ENCODE results near the gene BAIAP2L2. TPM values are rescaled to one million over a fixed set of nuclear protein-coding genes. Genes with fewer than 3 reads are reported as not detected.

Gene BAIAP2L2
- total RNA-seq, 2 donors from 2014 or later, result 59.1 to 76.6 TPM

- Histone ChIP-seq H3K27me3 (no peaks in the 10 kb centered on the region), H3K4me3 (no peak overlapping the region), H3K9ac (ENCODE audit: low read depth in 2 of 2, low read length in 2 of 2) (no peak overlapping the region), H3K27ac (no peak overlapping the region), H3K4me1 (no peaks in the 10 kb centered on the region), H3K9me3 (no peaks in the 10 kb centered on the region), H3K36me3 (no peaks in the 10 kb centered on the region)
- intact Hi-C loops (cut with DNase I), result loop anchor here (5.0 kb wide), 3 partner anchors 182 to 522 kb away; partner anchors contain the start of gene DMC1
- no peak for DNase-seq
- TF ChIP-seq, protein P1, sequence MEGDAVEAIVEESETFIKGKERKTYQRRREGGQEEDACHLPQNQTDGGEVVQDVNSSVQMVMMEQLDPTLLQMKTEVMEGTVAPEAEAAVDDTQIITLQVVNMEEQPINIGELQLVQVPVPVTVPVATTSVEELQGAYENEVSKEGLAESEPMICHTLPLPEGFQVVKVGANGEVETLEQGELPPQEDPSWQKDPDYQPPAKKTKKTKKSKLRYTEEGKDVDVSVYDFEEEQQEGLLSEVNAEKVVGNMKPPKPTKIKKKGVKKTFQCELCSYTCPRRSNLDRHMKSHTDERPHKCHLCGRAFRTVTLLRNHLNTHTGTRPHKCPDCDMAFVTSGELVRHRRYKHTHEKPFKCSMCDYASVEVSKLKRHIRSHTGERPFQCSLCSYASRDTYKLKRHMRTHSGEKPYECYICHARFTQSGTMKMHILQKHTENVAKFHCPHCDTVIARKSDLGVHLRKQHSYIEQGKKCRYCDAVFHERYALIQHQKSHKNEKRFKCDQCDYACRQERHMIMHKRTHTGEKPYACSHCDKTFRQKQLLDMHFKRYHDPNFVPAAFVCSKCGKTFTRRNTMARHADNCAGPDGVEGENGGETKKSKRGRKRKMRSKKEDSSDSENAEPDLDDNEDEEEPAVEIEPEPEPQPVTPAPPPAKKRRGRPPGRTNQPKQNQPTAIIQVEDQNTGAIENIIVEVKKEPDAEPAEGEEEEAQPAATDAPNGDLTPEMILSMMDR (IDR thresholded peaks at IDR 0.05), result no peak
These were observed 60.5 kb downstream of the BAIAP2L2 start for GRCh38 chr22:38049812-38050619.

GRCh38 chr22:38046070-38046748 lies 64.3 kb downstream of the BAIAP2L2 start:
- DNase-seq, result no peak
- H3K27ac ChIP-seq, result no peak overlapping the region
- H3K27me3 ChIP-seq, result no peaks in the 10 kb centered on the region
- TF ChIP-seq, protein P1 (IDR thresholded peaks at IDR 0.05), result no peak
- no peaks in the 10 kb centered on the region for H3K9me3 ChIP-seq
- no peaks in the 10 kb centered on the region for H3K4me1 ChIP-seq
- intact Hi-C loops (cut with DNase I), result no loop called here
- H3K36me3 ChIP-seq, result no peaks in the 10 kb centered on the region
- H3K4me3 ChIP-seq, result no peak overlapping the region
- H3K9ac ChIP-seq (ENCODE audit: low read depth in 2 of 2, low read length in 2 of 2), result no peak overlapping the region

DNA sequence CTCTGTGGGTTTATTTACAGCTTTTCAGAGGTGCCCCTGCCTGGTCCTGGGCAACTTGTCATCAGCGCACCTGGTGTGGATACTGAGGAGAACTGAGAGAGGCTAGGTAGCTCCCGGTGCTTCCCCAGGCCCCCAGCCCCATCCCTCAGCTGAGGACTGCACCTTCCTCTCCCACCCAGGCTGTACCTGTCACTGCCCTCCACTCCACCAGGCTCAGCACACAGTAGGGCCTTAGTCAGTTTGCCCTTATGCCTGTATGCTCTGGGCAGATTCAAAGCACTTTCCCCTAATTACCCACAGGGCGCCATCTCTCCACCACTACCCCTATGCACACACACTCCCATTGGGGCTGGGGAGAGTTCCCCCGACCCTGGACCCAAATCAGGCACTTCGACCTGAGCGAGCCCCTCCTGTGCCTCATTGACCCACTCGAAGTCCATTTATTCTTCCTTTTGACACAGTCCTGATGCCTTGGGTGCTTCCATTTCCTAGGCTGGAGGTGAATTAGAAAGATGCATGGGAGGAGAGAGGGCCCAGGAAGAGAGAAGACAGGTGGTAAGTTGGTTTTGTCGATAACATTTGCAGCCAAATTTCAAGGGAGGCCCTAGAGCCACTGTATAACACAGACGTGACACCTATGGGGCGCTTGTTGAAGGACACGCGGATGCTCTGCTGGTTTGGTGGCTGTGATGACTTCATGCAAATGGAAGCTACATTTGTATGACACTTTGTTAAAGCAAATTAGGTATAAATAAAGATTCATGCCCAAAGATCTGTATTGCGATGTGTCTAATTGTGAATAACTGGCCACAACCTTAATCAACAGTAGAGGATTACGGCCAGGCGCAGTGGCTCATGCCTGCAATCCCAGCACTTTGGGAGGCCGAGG lies 67.1 kb downstream of the BAIAP2L2 start:
- Histone ChIP-seq H3K4me1 (no peaks in the 10 kb centered on the region), H3K27ac (no peak overlapping the region), H3K9ac (ENCODE audit: low read depth in 2 of 2, low read length in 2 of 2) (no peak overlapping the region), H3K27me3 (no peaks in the 10 kb centered on the region), H3K9me3 (no peaks in the 10 kb centered on the region), H3K36me3 (no peaks in the 10 kb centered on the region), H3K4me3 (no peak overlapping the region)
- intact Hi-C loops (cut with DNase I), result no loop called here
- DNase-seq, result no peak
- TF ChIP-seq, protein P1 (IDR thresholded peaks at IDR 0.05), result no peak

DNA sequence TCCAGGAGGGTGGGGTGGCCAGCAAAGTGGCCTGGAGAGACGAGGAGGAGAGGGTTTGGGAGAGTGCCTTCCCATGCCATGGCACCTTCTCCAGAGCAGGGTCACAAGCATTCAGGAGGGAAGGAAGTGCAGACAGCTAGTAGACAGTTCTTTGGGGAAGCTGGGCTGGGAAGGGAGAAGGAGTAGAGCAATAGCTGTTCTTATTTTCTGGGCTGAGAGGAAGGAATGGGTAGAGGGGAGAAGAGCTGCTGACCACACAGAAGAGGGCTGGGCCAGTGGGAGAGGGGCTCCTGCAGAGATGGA lies 68.0 kb downstream of the BAIAP2L2 start:
- Histone ChIP-seq H3K9me3 (no peaks in the 10 kb centered on the region), H3K4me1 (no peaks in the 10 kb centered on the region), H3K36me3 (no peaks in the 10 kb centered on the region), H3K27me3 (no peaks in the 10 kb centered on the region), H3K4me3 (no peak overlapping the region), H3K9ac (ENCODE audit: low read depth in 2 of 2, low read length in 2 of 2) (no peak overlapping the region), H3K27ac (no peak overlapping the region)
- intact Hi-C loops (cut with DNase I), result no loop called here
- TF ChIP-seq, protein P1 (IDR thresholded peaks at IDR 0.05), result no peak
- DNase-seq, result no peak

GRCh38 chr22:38041760-38042487 lies 68.6 kb downstream of the BAIAP2L2 start:
- intact Hi-C loops (cut with DNase I), result no loop called here
- H3K27ac ChIP-seq, result no peak overlapping the region
- no peaks in the 10 kb centered on the region for H3K9me3 ChIP-seq
- H3K4me3 ChIP-seq, result no peak overlapping the region
- no peaks in the 10 kb centered on the region for H3K27me3 ChIP-seq
- no peaks in the 10 kb centered on the region for H3K36me3 ChIP-seq
- no peaks in the 10 kb centered on the region for H3K4me1 ChIP-seq
- TF ChIP-seq, protein P1 (IDR thresholded peaks at IDR 0.05), result no peak
- H3K9ac ChIP-seq (ENCODE audit: low read depth in 2 of 2, low read length in 2 of 2), result no peak overlapping the region
- no peak for DNase-seq

All from colonic mucosa (tissue), 4 donors.